HG02981 (cell line): ENCODE data around the gene FAXDC2.
"Not testable (repeated sequence)": the region's sequence is repeated elsewhere in the genome, so short reads cannot be mapped to it uniquely, and the experiment has no call there.

ENCODE experiments used
- ATAC-seq: cut with Tn5 transposase; IDR thresholded peaks from one replicate; pipeline ENCODE4 v1.9.1; 2021; ENCODE audit warnings: mild to moderate bottlenecking, moderate library complexity; ENCODE audit not compliant: unreplicated experiment

Gene FAXDC2

GRCh38 chr5:154862766-154863165, 12.4 kb upstream of the FAXDC2 start:
- no peak for ATAC-seq

- no peak for ATAC-seq
These were observed 11.5 kb upstream of the FAXDC2 start for GRCh38 chr5:154861946-154862345.

GRCh38 chr5:154860765-154861164, 10.4 kb upstream of the FAXDC2 start:
- ATAC-seq: no peak

- no peak for ATAC-seq
These were observed 9.7 kb upstream of the FAXDC2 start for GRCh38 chr5:154860123-154860522.

GRCh38 chr5:154858972-154859871, 8.8 kb upstream of the FAXDC2 start:
- ATAC-seq: peak; percentile 14

- peak; percentile 75 for ATAC-seq
These were observed 8.0 kb upstream of the FAXDC2 start, which contains the start of gene CNOT8 for GRCh38 chr5:154858297-154858971. Gene CNOT8 (plus strand): TSS chr5:154858627. CDS start chr5:154863279, 4,652 bp downstream.

- peak; percentile 58 for ATAC-seq
These were observed 7.3 kb upstream of the FAXDC2 start for GRCh38 chr5:154857530-154858296.

GRCh38 chr5:154851351-154851750, 948 bp upstream of the FAXDC2 start:
- ATAC-seq: no peak

GRCh38 chr5:154849791-154850201, 607 bp downstream of the FAXDC2 start:
- no peak for ATAC-seq

GRCh38 chr5:154849264-154849785, 1.1 kb downstream of the FAXDC2 start:
- no peak for ATAC-seq

GRCh38 chr5:154844809-154845208, 5.6 kb downstream of the FAXDC2 start:
- no peak for ATAC-seq

- ATAC-seq: no peak
These were observed 7.5 kb downstream of the FAXDC2 start for GRCh38 chr5:154842689-154843530.

- ATAC-seq: no peak
These were observed 9.1 kb downstream of the FAXDC2 start for GRCh38 chr5:154841273-154841661.

GRCh38 chr5:154840435-154841272, 9.7 kb downstream of the FAXDC2 start:
- ATAC-seq: no peak

- ATAC-seq: no peak
These were observed 13.1 kb downstream of the FAXDC2 start for GRCh38 chr5:154837009-154837901.

- ATAC-seq: no peak
These were observed 14.2 kb downstream of the FAXDC2 start for GRCh38 chr5:154836225-154836624.

GRCh38 chr5:154835701-154836052, 14.7 kb downstream of the FAXDC2 start:
- not testable (repeated sequence) for ATAC-seq

- ATAC-seq: no peak
These were observed 16.4 kb downstream of the FAXDC2 start for GRCh38 chr5:154834053-154834452.
